ENCODE measurements around the gene APOLD1. TPM values are rescaled to one million over a fixed set of nuclear protein-coding genes. Genes with fewer than 3 reads are reported as not detected.

Gene APOLD1
- total and polyA plus RNA-seq, 2 of the 4 experiments (the other 2 are of a cell fraction), result 2.3 to 4.5 TPM

DNA sequence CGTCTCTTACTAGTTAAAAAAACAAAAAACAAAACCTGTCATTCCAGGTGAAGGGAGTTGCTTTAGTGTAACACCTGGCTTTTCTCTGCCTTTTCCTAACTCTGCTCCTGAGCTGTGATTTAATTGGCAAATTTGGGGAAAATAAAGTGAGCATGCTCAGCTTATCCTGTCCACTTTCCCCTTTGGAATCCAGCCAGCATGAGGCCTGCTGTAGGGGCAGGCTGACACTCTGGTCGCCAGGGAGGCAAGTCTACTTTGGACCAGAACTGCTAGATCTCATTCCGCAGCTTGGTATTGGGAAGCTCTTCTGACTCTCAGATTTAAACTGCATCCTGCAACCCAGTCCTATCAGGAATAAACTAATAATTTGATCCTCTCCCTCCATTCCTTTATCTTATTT, 38.2 kb upstream of the APOLD1 start:
- H2AK5ac ChIP-seq (ENCODE audit: low read depth, low read length), result no peak overlapping the region
- H2BK15ac ChIP-seq (ENCODE audit: low read depth, low read length), result no peak overlapping the region
- H2AFZ ChIP-seq (replicated peaks; ENCODE audit: low read length, poor library complexity), result no peak overlapping the region
- in situ Hi-C loops (cut with MboI; ENCODE audit: low sequenced_read_pairs) (no loop called here), intact Hi-C loops (cut with micrococcal nuclease) (no loop called here), dilution Hi-C loops (cut with HindIII; ENCODE audit: low sequenced_read_pairs, unreplicated experiment) (no loop called here)
- no TSS peak for BruUV-seq (replicated peaks)
- 0 out of 2 replicates have a peak, but pooled peaks cover 1% of the 10 kb centered on the region for H3K36me3 ChIP-seq (ENCODE audit: control insufficient read depth, insufficient read depth, low read length)
- no peak overlapping the region for H3K14ac ChIP-seq (replicated peaks; ENCODE audit: low read depth, low read length)
- no CpG with 5 or more reads among the region's 3 CpGs for WGBS, 2 experiments (ENCODE audit: extremely low coverage in 2 of 2, insufficient read length in 1 of 2)
- H2BK20ac ChIP-seq (ENCODE audit: low read depth, low read length), result no peak overlapping the region
- ATAC-seq (ENCODE audit: low read depth), result no peak
- H3K9ac ChIP-seq (ENCODE audit: low read depth, low read length), result no peak overlapping the region
- H3K27ac ChIP-seq (ENCODE audit: insufficient read depth, low read length), result no peak overlapping the region
- no peaks in the 10 kb centered on the region for H3K9me3 ChIP-seq (ENCODE audit: control insufficient read depth, insufficient read depth, low read length)
- no peak overlapping the region for H3K4me2 ChIP-seq (ENCODE audit: low read depth, low read length)
- no peaks in the 10 kb centered on the region for H4K20me1 ChIP-seq (ENCODE audit: insufficient read depth, low read length)
- no peak for DNase-seq
- ChIA-PET CTCF (interaction anchor here (0.8 kb wide), 1 partner anchor 10 kb away, joined by 3 read pairs; no protein-coding TSS in a partner anchor), POLR2A (ENCODE audit: unreplicated experiment) (interaction anchor here (0.5 kb wide), 1 partner anchor 449 kb away, joined by 4 read pairs; the partner anchor contains the start of gene EMP1)
- peaks cover 4% of the 10 kb centered on the region; the same call in 1 of the 2 replicates for H3K9me1 ChIP-seq (ENCODE audit: insufficient read depth, low read length)
- peaks cover 17 to 44% of the 10 kb centered on the region in 2 experiments for H3K79me1 ChIP-seq (ENCODE audit: low read depth in 1 of 2, low read length in 2 of 2)
- peaks cover 5% of the 10 kb centered on the region; the same call in 1 of the 2 replicates for H3K4me1 ChIP-seq (ENCODE audit: control insufficient read depth, insufficient read depth, low read length)
- TF ChIP-seq, protein P1, sequence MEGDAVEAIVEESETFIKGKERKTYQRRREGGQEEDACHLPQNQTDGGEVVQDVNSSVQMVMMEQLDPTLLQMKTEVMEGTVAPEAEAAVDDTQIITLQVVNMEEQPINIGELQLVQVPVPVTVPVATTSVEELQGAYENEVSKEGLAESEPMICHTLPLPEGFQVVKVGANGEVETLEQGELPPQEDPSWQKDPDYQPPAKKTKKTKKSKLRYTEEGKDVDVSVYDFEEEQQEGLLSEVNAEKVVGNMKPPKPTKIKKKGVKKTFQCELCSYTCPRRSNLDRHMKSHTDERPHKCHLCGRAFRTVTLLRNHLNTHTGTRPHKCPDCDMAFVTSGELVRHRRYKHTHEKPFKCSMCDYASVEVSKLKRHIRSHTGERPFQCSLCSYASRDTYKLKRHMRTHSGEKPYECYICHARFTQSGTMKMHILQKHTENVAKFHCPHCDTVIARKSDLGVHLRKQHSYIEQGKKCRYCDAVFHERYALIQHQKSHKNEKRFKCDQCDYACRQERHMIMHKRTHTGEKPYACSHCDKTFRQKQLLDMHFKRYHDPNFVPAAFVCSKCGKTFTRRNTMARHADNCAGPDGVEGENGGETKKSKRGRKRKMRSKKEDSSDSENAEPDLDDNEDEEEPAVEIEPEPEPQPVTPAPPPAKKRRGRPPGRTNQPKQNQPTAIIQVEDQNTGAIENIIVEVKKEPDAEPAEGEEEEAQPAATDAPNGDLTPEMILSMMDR (conservative IDR thresholded peaks at IDR 0.05; ENCODE audit: low read depth, low read length), result no peak
- TF ChIP-seq SMC3 (IDR thresholded peaks at IDR 0.05; ENCODE audit: low read depth, low read length), result no peak
- TF ChIP-seq RFX5 (IDR thresholded peaks at IDR 0.05; ENCODE audit: low read depth, low read length), result no peak
- TF ChIP-seq FOS (IDR thresholded peaks at IDR 0.05; ENCODE audit: low read depth, low read length), result no peak
- no peak for TF ChIP-seq BHLHE40 (IDR thresholded peaks at IDR 0.05; ENCODE audit: low read depth, low read length)
- TF ChIP-seq MXI1 (IDR thresholded peaks at IDR 0.05; ENCODE audit: borderline replicate concordance, low read depth, low read length), result no peak
- no peak for TF ChIP-seq MAFK (IDR thresholded peaks at IDR 0.05; ENCODE audit: low read depth, low read length)
- TF ChIP-seq, protein P2, sequence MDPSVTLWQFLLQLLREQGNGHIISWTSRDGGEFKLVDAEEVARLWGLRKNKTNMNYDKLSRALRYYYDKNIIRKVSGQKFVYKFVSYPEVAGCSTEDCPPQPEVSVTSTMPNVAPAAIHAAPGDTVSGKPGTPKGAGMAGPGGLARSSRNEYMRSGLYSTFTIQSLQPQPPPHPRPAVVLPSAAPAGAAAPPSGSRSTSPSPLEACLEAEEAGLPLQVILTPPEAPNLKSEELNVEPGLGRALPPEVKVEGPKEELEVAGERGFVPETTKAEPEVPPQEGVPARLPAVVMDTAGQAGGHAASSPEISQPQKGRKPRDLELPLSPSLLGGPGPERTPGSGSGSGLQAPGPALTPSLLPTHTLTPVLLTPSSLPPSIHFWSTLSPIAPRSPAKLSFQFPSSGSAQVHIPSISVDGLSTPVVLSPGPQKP (IDR thresholded peaks at IDR 0.05; ENCODE audit: borderline replicate concordance, low read depth, low read length), result no peak
- TF ChIP-seq CEBPB (IDR thresholded peaks at IDR 0.05; ENCODE audit: low read depth, low read length), result no peak
- no peak for TF ChIP-seq MAZ (IDR thresholded peaks at IDR 0.05; ENCODE audit: borderline replicate concordance, low read depth, low read length)
- no peak for TF ChIP-seq RCOR1 (IDR thresholded peaks at IDR 0.05; ENCODE audit: insufficient replicate concordance, low read length)
- TF ChIP-seq RAD21 (IDR thresholded peaks at IDR 0.05; ENCODE audit: low read length), result no peak
- TF ChIP-seq, protein P3, sequence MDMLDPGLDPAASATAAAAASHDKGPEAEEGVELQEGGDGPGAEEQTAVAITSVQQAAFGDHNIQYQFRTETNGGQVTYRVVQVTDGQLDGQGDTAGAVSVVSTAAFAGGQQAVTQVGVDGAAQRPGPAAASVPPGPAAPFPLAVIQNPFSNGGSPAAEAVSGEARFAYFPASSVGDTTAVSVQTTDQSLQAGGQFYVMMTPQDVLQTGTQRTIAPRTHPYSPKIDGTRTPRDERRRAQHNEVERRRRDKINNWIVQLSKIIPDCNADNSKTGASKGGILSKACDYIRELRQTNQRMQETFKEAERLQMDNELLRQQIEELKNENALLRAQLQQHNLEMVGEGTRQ (IDR thresholded peaks at IDR 0.05; ENCODE audit: low read depth, low read length), result no peak
- no peak for TF ChIP-seq NFE2L2 (IDR thresholded peaks at IDR 0.05; ENCODE audit: low read depth, low read length)
- no peak for TF ChIP-seq POLR2A (IDR thresholded peaks at IDR 0.05; ENCODE audit: low read depth, low read length)
- TF ChIP-seq CHD1 (IDR thresholded peaks at IDR 0.05; ENCODE audit: low read depth, low read length), result no peak
- H3K4me3 ChIP-seq (ENCODE audit: insufficient read depth, low read depth, low read length), result no peak overlapping the region
- no peak overlapping the region for H2BK5ac ChIP-seq (ENCODE audit: low read depth, low read length, poor library complexity, severe bottlenecking)
- H3K18ac ChIP-seq (ENCODE audit: low read depth, low read length), result no peak overlapping the region
- no peaks in the 10 kb centered on the region for H3K27me3 ChIP-seq (ENCODE audit: control insufficient read depth, insufficient read depth, low read length)
- no peak overlapping the region for H4K91ac ChIP-seq (ENCODE audit: insufficient read depth, low read depth, low read length)
- H4K8ac ChIP-seq (ENCODE audit: low read depth in 2 of 2, low read length in 2 of 2), result no peak overlapping the region
- no peak overlapping the region for H3K4ac ChIP-seq (ENCODE audit: low read depth, low read length)
- H3K23ac ChIP-seq (ENCODE audit: low read depth, low read length), result no peak overlapping the region
- H3K56ac ChIP-seq (ENCODE audit: extremely low read depth, insufficient read depth, low read length), result no peak overlapping the region
- H2BK120ac ChIP-seq (ENCODE audit: low read depth, low read length), result no peak overlapping the region
- H4K5ac ChIP-seq (ENCODE audit: low read depth, low read length), result no peak overlapping the region
- H2AK9ac ChIP-seq (replicated peaks; ENCODE audit: low read depth, low read length, poor library complexity), result no peak overlapping the region

All from IMR-90 (cell line).